A549 (cell line): ENCODE measurements around the gene RAPGEF2. TPM values are rescaled to one million over a fixed set of nuclear protein-coding genes. Genes with fewer than 3 reads are reported as not detected.

Source experiments
- ATAC-seq, 2 experiments: fragments of 200-7000 bp in 1 of 2; fragments of >200 bp in 1 of 2; cut with Nextera tagmentation in 1 of 2; cut with Tn5 transposase in 1 of 2; 3 replicates each; pipeline versions ENCODE4 v1.8.0 to v1.9.1; 2018 to 2020; ENCODE audit warnings: mild to moderate bottlenecking in 1 of 2, moderate library complexity in 1 of 2
- CTCF ChIA-PET: fragments of 300-600 bp; sonication (Branson Sonifier 250); formaldehyde crosslinking; extraction: SDS; loops from one replicate; lab custom pipeline; 2021; ENCODE audit warnings: antibody characterized with exemption, inconsistent platforms; lab: Yijun Ruan, JAX
- POLR2A ChIA-PET: fragments of 350-600 bp; formaldehyde crosslinking; extraction: SDS; loops from one replicate; lab custom pipeline; 2021; ENCODE audit warnings: antibody characterized with exemption, inconsistent platforms; lab: Yijun Ruan, JAX
- DNase-seq, 2 experiments: peaks; one replicate each; pipeline versions ENCODE4 v3.0.0 to v3.0.0-alpha.2; 2011 to 2016; ENCODE audit warnings: low read depth in 1 of 2, low spot score in 1 of 2
- FAIRE-seq: peaks from 2 replicates; lab custom pipeline; 2011; peaks lifted over from hg19 to GRCh38; lab: Jason Lieb, UNC
- H3K27ac ChIP-seq, 2 experiments: fragments of >200 bp; sonication (Bioruptor Twin); formaldehyde crosslinking; 3 replicates each; pipeline ENCODE4 v1.5.1; 2016 to 2017
- H3K4me1 ChIP-seq: fragments of >200 bp; sonication (Bioruptor Twin); formaldehyde crosslinking; 3 replicates; pipeline ENCODE4 v1.6.1; 2016
- H3K4me2 ChIP-seq: fragments of >200 bp; sonication (Bioruptor Twin); formaldehyde crosslinking; 3 replicates; pipeline ENCODE4 v1.6.1; 2016
- H3K4me3 ChIP-seq: fragments of >200 bp; sonication (Bioruptor Twin); formaldehyde crosslinking; 3 replicates; pipeline ENCODE4 v1.5.1; 2016
- H3K9me3 ChIP-seq: fragments of >200 bp; sonication (Bioruptor Twin); formaldehyde crosslinking; 3 replicates; pipeline ENCODE4 v1.6.1; 2016
- BHLHE40 ChIP-seq: IDR thresholded peaks from 2 replicates; pipeline ENCODE4 v1.6.1; 2012; ENCODE audit warnings: low read depth, low read length, inconsistent platforms
- CHD4 ChIP-seq: fragments of 200-600 bp; sonication (generic); IDR thresholded peaks from 2 replicates; pipeline ENCODE4 v1.6.1; 2016; ENCODE audit warnings: antibody characterized with exemption, mild to moderate bottlenecking, borderline replicate concordance
- ESRRA ChIP-seq: fragments of 150-350 bp; IDR thresholded peaks from 2 replicates; pipeline ENCODE4 v1.6.1; 2014; ENCODE audit warnings: mild to moderate bottlenecking, low read length, borderline replicate concordance
- FOSB ChIP-seq: fragments of 250-450 bp; sonication (Bioruptor Pico); IDR thresholded peaks from 2 replicates; pipeline ENCODE4 v1.5.0; 2020; ENCODE audit warnings: mild to moderate bottlenecking, moderate library complexity
- FOSL2 ChIP-seq, 2 experiments: fragments of 450-650 bp in 1 of 2; fragments of >200 bp in 1 of 2; sonication (Bioruptor Twin) in 1 of 2; formaldehyde crosslinking; IDR thresholded peaks; 2 replicates each; pipeline versions ENCODE4 v1.5.0 to v1.6.1; 2016 to 2020; ENCODE audit warnings: mild to moderate bottlenecking in 1 of 2, moderate library complexity in 1 of 2
- FOXS1 ChIP-seq: fragments of 250-450 bp; sonication (Bioruptor Pico); IDR thresholded peaks from 2 replicates; pipeline ENCODE4 v1.5.0; 2020; ENCODE audit warnings: mild to moderate bottlenecking, moderate library complexity
- GATA3 ChIP-seq: IDR thresholded peaks from 2 replicates; pipeline ENCODE4 v1.6.1; 2012; ENCODE audit warnings: borderline replicate concordance
- HDAC2 ChIP-seq: fragments of 200-600 bp; sonication (generic); IDR thresholded peaks from 2 replicates; pipeline ENCODE4 v1.6.1; 2016
- HOXB5 ChIP-seq: fragments of 250-450 bp; sonication (Bioruptor Pico); IDR thresholded peaks from 2 replicates; pipeline ENCODE4 v1.5.0; 2020; ENCODE audit warnings: mild to moderate bottlenecking, moderate library complexity
- JUN ChIP-seq, 2 experiments: fragments of >200 bp; sonication (Bioruptor Twin); formaldehyde crosslinking; IDR thresholded peaks; 2 replicates in 1 of 2; 3 replicates in 1 of 2; pipeline ENCODE4 v1.6.1; 2016 to 2017
- KDM1A ChIP-seq: fragments of 200-600 bp; sonication (generic); IDR thresholded peaks from 2 replicates; pipeline ENCODE4 v1.6.1; 2016; ENCODE audit warnings: low read depth, mild to moderate bottlenecking
- MAZ ChIP-seq: fragments of 150-350 bp; IDR thresholded peaks from 2 replicates; pipeline ENCODE4 v1.6.1; 2014; ENCODE audit warnings: antibody characterized with exemption, low read depth, low read length, borderline replicate concordance
- PHF8 ChIP-seq: fragments of 200-600 bp; sonication (generic); IDR thresholded peaks from 2 replicates; pipeline ENCODE4 v1.6.1; 2016; ENCODE audit warnings: low read depth, mild to moderate bottlenecking, antibody characterized with exemption, moderate library complexity, borderline replicate concordance
- POLR2AphosphoS2 ChIP-seq: conservative IDR thresholded peaks from 2 replicates; pipeline ENCODE4 v1.6.1; 2012; ENCODE audit warnings: low read length, improper control_type of control experiment, inconsistent platforms
- RAD21 ChIP-seq, 2 experiments: fragments of >200 bp in 1 of 2; sonication (Bioruptor Twin) in 1 of 2; formaldehyde crosslinking in 1 of 2; IDR thresholded peaks in 1 of 2; conservative IDR thresholded peaks in 1 of 2; 2 replicates in 1 of 2; 3 replicates in 1 of 2; pipeline ENCODE4 v1.6.1; 2012 to 2018; ENCODE audit warnings: inconsistent platforms in 1 of 2
- RNF2 ChIP-seq: fragments of 200-600 bp; sonication (generic); IDR thresholded peaks from 2 replicates; pipeline ENCODE4 v1.6.1; 2016; ENCODE audit warnings: low read depth, mild to moderate bottlenecking, antibody characterized with exemption, moderate library complexity, borderline replicate concordance
- TFCP2L1 ChIP-seq: fragments of 250-450 bp; sonication (Bioruptor Pico); IDR thresholded peaks from 2 replicates; pipeline ENCODE4 v1.5.0; 2021; ENCODE audit warnings: mild to moderate bottlenecking
- ZSCAN20 ChIP-seq: fragments of 250-450 bp; sonication (Bioruptor Pico); IDR thresholded peaks from 2 replicates; pipeline ENCODE4 v1.8.0; 2022; ENCODE audit warnings: mild to moderate bottlenecking, moderate library complexity
- WGBS: methylation state at CpG from one replicate; pipeline ENCODE4 v1.1.6; 2017; ENCODE audit errors: missing lambda C conversion rate; 5-methylcytosine and 5-hydroxymethylcytosine counted together
- polyA plus RNA-seq, 4 experiments: library from polyadenylated mRNA; depleted of rRNA in 3 of 4; stranded (reverse); fragments of >200 nt; fragmentation: RNase III in 1 of 4; extraction: RNeasy Plus Mini Kit Qiagen cat#74134 plus additional on column Dnase treatment in 1 of 4; gene quantifications; 2 replicates in 3 of 4; 3 replicates in 1 of 4; pipeline ENCODE4 v1.2.3, GENCODE V29; 2011 to 2017
- TF ChIP-seq, protein P1 (sequence below): fragments of 150-350 bp; IDR thresholded peaks from 2 replicates; pipeline ENCODE4 v1.6.1; 2014; ENCODE audit warnings: low read depth, mild to moderate bottlenecking, low read length
- TF ChIP-seq, protein P2 (sequence below): IDR thresholded peaks from 2 replicates; pipeline ENCODE4 v1.6.1; 2012
- TF ChIP-seq, protein P3 (sequence below): fragments of 250-450 bp; sonication (Bioruptor Pico); IDR thresholded peaks from 2 replicates; pipeline ENCODE4 v1.5.0; 2020; ENCODE audit warnings: low read depth, mild to moderate bottlenecking, moderate library complexity

RAPGEF2 gene
- polyA plus RNA-seq, 2 of the 4 experiments (the other 2 are of a cell fraction): 10.7 to 31.8 TPM

DNA sequence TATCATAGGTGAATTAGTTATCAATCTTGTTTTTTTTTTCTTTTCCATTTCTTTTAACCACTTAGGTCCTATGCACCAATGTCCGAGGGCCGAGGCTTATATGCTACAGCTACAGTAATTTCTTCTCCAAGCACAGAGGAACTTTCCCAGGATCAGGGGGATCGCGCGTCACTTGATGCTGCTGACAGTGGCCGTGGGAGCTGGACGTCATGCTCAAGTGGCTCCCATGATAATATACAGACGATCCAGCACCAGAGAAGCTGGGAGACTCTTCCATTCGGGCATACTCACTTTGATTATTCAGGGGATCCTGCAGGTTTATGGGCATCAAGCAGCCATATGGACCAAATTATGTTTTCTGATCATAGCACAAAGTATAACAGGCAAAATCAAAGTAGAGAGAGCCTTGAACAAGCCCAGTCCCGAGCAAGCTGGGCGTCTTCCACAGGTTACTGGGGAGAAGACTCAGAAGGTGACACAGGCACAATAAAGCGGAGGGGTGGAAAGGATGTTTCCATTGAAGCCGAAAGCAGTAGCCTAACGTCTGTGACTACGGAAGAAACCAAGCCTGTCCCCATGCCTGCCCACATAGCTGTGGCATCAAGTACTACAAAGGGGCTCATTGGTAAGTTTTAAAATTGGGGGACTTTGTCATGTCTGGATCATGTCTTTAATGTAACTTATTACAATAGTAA is 250.7 kb downstream of the RAPGEF2 start:
- no peak for FAIRE-seq

DNA sequence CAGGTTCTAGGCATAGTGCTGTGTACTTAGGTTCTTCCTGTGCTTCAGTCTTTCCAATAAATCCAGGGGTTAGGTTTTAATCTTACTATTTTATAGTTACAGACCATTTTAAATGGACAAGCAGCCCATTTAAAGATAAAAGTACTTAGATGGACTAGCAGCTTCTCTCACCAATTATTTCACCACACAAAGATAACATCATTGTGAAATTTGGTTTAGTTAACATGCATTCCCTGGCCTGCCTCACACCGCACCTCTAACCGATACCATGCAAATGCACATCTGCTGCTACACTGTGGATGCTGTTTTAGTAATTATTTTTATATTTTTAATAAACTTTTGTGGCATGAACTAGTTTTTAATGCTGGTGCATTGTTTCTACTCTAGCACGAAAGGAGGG is 252.6 kb downstream of the RAPGEF2 start:
- Histone ChIP-seq H3K4me2 (no peak overlapping the region), H3K9me3 (no peaks in the 10 kb centered on the region), H3K4me1 (0 out of 3 replicates have a peak, but pooled peaks cover 4% of the 10 kb centered on the region), H3K27ac (no peak overlapping the region), H3K4me3 (no peak overlapping the region)
- POLR2A ChIA-PET: no interaction called here
- 97% methylated on average over 3 of the region's 3 CpGs for WGBS
- CTCF ChIA-PET: no interaction called here
- no peak for ATAC-seq
- no peak for FAIRE-seq
- no peak for DNase-seq
- TF ChIP-seq GATA3 (no peak), RNF2 (no peak), KDM1A (no peak), FOSL2 (IDR thresholded peaks at IDR 0.05) (no peak), FOSL2 (CRISPR knock-in tag; IDR thresholded peaks at IDR 0.05) (no peak), FOSB (CRISPR knock-in tag) (no peak), RAD21 (conservative IDR thresholded peaks at IDR 0.05 in 1 of 2, IDR thresholded peaks at IDR 0.05 in 1 of 2) (no peak), PHF8 (no peak), TFCP2L1 (no peak), ESRRA (no peak), CHD4 (no peak), ZSCAN20 (CRISPR knock-in tag) (no peak), BHLHE40 (no peak)
- TF ChIP-seq, protein P1, sequence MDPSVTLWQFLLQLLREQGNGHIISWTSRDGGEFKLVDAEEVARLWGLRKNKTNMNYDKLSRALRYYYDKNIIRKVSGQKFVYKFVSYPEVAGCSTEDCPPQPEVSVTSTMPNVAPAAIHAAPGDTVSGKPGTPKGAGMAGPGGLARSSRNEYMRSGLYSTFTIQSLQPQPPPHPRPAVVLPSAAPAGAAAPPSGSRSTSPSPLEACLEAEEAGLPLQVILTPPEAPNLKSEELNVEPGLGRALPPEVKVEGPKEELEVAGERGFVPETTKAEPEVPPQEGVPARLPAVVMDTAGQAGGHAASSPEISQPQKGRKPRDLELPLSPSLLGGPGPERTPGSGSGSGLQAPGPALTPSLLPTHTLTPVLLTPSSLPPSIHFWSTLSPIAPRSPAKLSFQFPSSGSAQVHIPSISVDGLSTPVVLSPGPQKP: no peak
- TF ChIP-seq, protein P2, sequence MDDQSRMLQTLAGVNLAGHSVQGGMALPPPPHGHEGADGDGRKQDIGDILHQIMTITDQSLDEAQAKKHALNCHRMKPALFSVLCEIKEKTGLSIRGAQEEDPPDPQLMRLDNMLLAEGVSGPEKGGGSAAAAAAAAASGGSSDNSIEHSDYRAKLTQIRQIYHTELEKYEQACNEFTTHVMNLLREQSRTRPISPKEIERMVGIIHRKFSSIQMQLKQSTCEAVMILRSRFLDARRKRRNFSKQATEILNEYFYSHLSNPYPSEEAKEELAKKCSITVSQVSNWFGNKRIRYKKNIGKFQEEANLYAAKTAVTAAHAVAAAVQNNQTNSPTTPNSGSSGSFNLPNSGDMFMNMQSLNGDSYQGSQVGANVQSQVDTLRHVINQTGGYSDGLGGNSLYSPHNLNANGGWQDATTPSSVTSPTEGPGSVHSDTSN: no peak

More for the DNA sequence above, 250.7 kb downstream of the RAPGEF2 start:
- H3K27ac ChIP-seq: no peak overlapping the region
- H3K9me3 ChIP-seq: no peaks in the 10 kb centered on the region
- WGBS: 92% methylated on average over 15 of the region's 15 CpGs
- DNase-seq (no peak), ATAC-seq (no peak)
- no peak overlapping the region for H3K4me2 ChIP-seq
- ChIA-PET CTCF (interaction anchor here (1.1 kb wide), 1 partner anchor 21 kb away, joined by 3 read pairs; no protein-coding TSS in a partner anchor), POLR2A (no interaction called here)
- TF ChIP-seq HOXB5 (CRISPR knock-in tag) (no peak), FOXS1 (CRISPR knock-in tag) (no peak), HDAC2 (no peak), POLR2AphosphoS2 (no peak), JUN (IDR thresholded peaks at IDR 0.05) (no peak), GATA3 (no peak), MAZ (no peak)
- TF ChIP-seq, protein P1: no peak
- TF ChIP-seq, protein P3, sequence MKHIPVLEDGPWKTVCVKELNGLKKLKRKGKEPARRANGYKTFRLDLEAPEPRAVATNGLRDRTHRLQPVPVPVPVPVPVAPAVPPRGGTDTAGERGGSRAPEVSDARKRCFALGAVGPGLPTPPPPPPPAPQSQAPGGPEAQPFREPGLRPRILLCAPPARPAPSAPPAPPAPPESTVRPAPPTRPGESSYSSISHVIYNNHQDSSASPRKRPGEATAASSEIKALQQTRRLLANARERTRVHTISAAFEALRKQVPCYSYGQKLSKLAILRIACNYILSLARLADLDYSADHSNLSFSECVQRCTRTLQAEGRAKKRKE (CRISPR knock-in tag): no peak
- H3K4me3 ChIP-seq: no peak overlapping the region
- peaks cover 7% of the 10 kb centered on the region; the same call in 2 of the 3 replicates for H3K4me1 ChIP-seq
